ENCODE results near the gene CEP104.

DNA sequence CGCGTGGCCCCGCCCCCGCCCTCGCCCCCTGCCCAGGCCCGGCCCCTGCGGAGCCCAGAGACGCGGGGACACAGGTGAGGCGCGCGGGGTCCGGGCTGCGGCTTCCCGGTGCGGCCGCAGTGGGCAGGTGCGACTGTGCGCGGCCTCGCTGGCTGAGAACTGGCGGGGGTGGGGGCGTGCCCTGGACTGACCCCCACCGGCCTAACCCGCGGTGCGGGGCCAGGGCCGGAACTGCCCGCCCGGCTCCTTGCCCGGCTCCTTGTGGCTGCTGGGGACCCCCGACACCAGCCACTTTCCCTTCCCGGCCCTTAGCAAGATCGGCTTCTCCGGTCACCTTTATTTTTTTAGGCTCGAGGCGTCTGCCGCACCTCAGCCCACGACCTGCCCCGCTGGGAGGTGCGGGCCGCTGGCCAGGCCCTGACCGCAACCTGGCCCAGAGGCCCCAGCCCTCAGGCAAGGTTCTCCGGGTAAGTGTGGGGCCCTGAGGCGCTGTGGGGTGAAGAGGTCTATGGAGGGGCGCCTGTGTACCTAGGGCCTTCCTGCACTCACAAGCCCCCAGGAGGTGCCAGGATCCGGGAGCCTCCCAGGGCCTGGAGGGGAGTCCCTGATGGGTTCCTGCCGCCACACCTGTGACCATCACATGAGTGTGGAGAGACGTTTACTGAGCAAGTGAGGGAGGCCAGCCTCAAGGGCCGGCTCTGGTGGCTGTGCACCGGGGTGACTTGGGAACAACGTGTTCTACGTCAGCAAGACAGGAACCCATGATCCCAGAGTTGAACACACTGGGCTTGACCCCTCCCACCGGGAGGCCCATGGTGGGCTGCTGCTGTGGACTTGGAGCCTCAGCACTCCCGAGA lies 84.1 kb downstream of the CEP104 start, which contains the start of gene SMIM1:
- TF ChIP-seq, protein P1, sequence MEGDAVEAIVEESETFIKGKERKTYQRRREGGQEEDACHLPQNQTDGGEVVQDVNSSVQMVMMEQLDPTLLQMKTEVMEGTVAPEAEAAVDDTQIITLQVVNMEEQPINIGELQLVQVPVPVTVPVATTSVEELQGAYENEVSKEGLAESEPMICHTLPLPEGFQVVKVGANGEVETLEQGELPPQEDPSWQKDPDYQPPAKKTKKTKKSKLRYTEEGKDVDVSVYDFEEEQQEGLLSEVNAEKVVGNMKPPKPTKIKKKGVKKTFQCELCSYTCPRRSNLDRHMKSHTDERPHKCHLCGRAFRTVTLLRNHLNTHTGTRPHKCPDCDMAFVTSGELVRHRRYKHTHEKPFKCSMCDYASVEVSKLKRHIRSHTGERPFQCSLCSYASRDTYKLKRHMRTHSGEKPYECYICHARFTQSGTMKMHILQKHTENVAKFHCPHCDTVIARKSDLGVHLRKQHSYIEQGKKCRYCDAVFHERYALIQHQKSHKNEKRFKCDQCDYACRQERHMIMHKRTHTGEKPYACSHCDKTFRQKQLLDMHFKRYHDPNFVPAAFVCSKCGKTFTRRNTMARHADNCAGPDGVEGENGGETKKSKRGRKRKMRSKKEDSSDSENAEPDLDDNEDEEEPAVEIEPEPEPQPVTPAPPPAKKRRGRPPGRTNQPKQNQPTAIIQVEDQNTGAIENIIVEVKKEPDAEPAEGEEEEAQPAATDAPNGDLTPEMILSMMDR (conservative IDR thresholded peaks at IDR 0.05; ENCODE audit: low read depth in 2 of 2) = no peak
- no peak for TF ChIP-seq ZNF331 (CRISPR knock-in tag; IDR thresholded peaks at IDR 0.05; ENCODE audit: low read depth)

Measured in GM23338 (cell line).